HUES6 (cell line): ENCODE results near the gene PTPRM.
A peak's percentile ranks its signal among the peaks of the same experiment; 100 is the strongest.
"Not testable (repeated sequence)": the region's sequence is repeated elsewhere in the genome, so short reads cannot be mapped to it uniquely, and the experiment has no call there.

Experiments
- H3K27ac ChIP-seq: 2 replicates; pipeline ENCODE4 v1.7.0; 2013; ENCODE audit warnings: low read depth, mild to moderate bottlenecking, low read length, inconsistent platforms
- H3K27me3 ChIP-seq: 2 replicates; pipeline ENCODE4 v1.6.1; 2013; ENCODE audit warnings: low read length; ENCODE audit not compliant: control insufficient read depth, insufficient read depth
- H3K36me3 ChIP-seq: 2 replicates; pipeline ENCODE4 v1.6.1; 2013; ENCODE audit warnings: low read length; ENCODE audit not compliant: control insufficient read depth, insufficient read depth
- H3K4me1 ChIP-seq: 2 replicates; pipeline ENCODE4 v1.6.1; 2013; ENCODE audit warnings: low read length; ENCODE audit not compliant: control insufficient read depth, insufficient read depth
- H3K4me3 ChIP-seq: 2 replicates; pipeline ENCODE4 v1.5.1; 2013; ENCODE audit warnings: low read depth, low read length
- H3K9ac ChIP-seq: one replicate; pipeline ENCODE4 v1.6.1; 2013; ENCODE audit warnings: mild to moderate bottlenecking, low read length
- H3K9me3 ChIP-seq: 2 replicates; pipeline ENCODE4 v1.6.1; 2013; ENCODE audit warnings: low read depth, low read length; ENCODE audit not compliant: control insufficient read depth, insufficient read depth

PTPRM gene

GRCh38 chr18:7727361-7728076, 160.4 kb downstream of the PTPRM start:
- H3K4me3 ChIP-seq: no peak overlapping the region
- H3K4me1 ChIP-seq: peaks cover 23% of the 10 kb centered on the region
- H3K27ac ChIP-seq: no peak overlapping the region; the same call in 1 of the 2 replicates
- no peaks in the 10 kb centered on the region for H3K27me3 ChIP-seq
- H3K9ac ChIP-seq: no peak overlapping the region
- no peaks in the 10 kb centered on the region for H3K36me3 ChIP-seq
- H3K9me3 ChIP-seq: no peaks in the 10 kb centered on the region

DNA sequence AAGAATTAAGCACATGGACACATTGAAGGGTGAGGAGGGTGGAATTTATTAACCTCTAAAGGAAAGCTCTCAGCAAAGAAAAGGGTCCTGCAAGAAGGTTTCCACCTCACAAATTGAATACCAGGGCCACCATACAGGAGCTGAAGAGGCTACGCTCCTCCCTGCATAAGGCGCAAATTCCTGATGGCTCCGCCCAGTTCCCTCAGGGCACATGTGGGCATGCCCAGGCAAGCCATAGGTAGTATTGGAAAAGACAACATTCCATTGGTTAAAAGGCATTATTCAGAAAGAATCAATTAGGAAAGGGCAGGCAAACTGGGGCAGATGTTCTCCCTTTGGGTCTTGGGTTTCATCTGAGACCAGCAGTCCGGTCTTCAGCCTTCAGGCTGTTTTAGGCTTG, 161.2 kb downstream of the PTPRM start:
- peaks cover 8% of the 10 kb centered on the region; the same call in 1 of the 2 replicates for H3K9me3 ChIP-seq
- H3K27me3 ChIP-seq: no peaks in the 10 kb centered on the region
- no peaks in the 10 kb centered on the region for H3K36me3 ChIP-seq
- H3K4me3 ChIP-seq: no peak overlapping the region
- peak overlapping the region; percentile 77 for H3K27ac ChIP-seq
- no peak overlapping the region for H3K9ac ChIP-seq
- peaks cover 16% of the 10 kb centered on the region for H3K4me1 ChIP-seq

- H3K4me1 ChIP-seq: peaks cover 12% of the 10 kb centered on the region
- H3K4me3 ChIP-seq: no peak overlapping the region
- no peaks in the 10 kb centered on the region for H3K27me3 ChIP-seq
- no peaks in the 10 kb centered on the region for H3K36me3 ChIP-seq
- H3K9ac ChIP-seq: no peak overlapping the region
- H3K27ac ChIP-seq: no peak overlapping the region
- H3K9me3 ChIP-seq: peaks cover 12% of the 10 kb centered on the region; the same call in 1 of the 2 replicates
Measured at GRCh38 chr18:7729868-7730267, 162.8 kb downstream of the PTPRM start.

DNA sequence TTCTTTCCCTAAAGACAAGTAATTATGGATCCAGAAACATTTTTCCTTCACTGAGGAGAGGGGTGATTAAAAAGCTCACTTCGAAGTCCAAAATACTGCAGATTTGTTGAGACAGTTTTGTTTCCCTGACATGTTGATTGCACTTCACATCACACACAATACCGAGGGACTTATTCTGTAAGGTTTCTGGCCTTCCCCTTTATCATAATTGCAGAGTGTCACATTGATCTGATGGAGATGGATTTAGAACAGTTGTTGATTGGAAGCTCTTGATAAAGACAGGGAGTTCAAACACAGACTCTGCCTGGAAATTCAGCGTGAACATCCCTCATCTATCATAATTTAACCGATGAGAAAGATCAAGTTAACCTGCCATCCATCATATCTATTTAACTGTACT, 163.6 kb downstream of the PTPRM start:
- Histone ChIP-seq H3K36me3 (no peaks in the 10 kb centered on the region), H3K27me3 (no peaks in the 10 kb centered on the region), H3K9me3 (peaks cover 12% of the 10 kb centered on the region; the same call in 1 of the 2 replicates), H3K4me1 (peaks cover 16% of the 10 kb centered on the region), H3K27ac (no peak overlapping the region), H3K4me3 (no peak overlapping the region), H3K9ac (no peak overlapping the region)

DNA sequence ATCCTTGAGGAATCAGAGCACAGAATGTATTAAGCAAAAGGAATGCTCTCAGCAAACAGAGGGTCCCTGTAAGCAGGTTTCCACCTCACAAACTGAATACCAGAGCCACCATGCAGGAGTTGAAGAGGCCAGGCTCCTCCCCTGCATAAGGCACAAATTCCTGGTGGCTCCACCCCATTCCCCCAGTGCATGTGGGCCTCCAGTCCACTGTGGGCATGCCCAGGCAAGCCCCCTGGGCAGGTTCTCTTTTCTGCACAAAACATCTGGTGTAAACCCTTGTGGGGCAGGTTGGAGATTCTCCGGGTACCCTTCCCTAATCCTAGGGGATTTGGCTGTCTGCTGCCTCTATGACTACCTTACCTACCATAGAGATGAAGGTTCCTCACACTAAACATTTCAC, 166.5 kb downstream of the PTPRM start:
- no peak overlapping the region for H3K4me3 ChIP-seq
- peak overlapping the region; percentile 39; the same call in 1 of the 2 replicates for H3K27ac ChIP-seq
- H3K36me3 ChIP-seq: no peaks in the 10 kb centered on the region
- H3K9ac ChIP-seq: peak overlapping the region; percentile 37
- peaks cover 8% of the 10 kb centered on the region; the same call in 1 of the 2 replicates for H3K4me1 ChIP-seq
- H3K9me3 ChIP-seq: peaks cover 12% of the 10 kb centered on the region; the same call in 1 of the 2 replicates
- H3K27me3 ChIP-seq: no peaks in the 10 kb centered on the region

DNA sequence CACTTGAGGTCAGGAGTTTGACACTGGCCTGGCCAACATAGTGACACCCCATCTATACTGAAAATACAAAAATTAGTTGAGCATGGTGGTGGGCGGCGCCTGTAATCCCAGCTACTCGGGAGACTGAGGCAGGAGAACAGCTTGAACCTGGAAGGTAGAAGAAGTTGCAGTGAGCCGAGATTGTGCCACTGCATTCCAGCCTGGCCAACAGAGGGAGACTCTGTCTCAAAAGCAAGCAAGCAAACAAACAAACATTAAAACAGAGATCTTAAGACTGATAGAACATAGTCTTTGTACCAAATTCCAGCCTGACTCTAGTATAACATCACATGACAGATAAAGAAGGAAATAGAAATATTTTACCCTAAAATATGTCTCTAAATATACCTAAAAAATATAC, 168.1 kb downstream of the PTPRM start:
- Histone ChIP-seq H3K9me3 (peaks cover 12% of the 10 kb centered on the region; the same call in 1 of the 2 replicates), H3K4me3 (no peak overlapping the region), H3K27me3 (no peaks in the 10 kb centered on the region), H3K9ac (no peak overlapping the region), H3K4me1 (peaks cover 21% of the 10 kb centered on the region), H3K27ac (no peak overlapping the region), H3K36me3 (no peaks in the 10 kb centered on the region)

GRCh38 chr18:7735626-7736175, 168.6 kb downstream of the PTPRM start:
- H3K4me1 ChIP-seq: peaks cover 24% of the 10 kb centered on the region
- no peak overlapping the region for H3K4me3 ChIP-seq
- H3K9ac ChIP-seq: no peak overlapping the region
- H3K27ac ChIP-seq: no peak overlapping the region
- no peaks in the 10 kb centered on the region for H3K36me3 ChIP-seq
- H3K9me3 ChIP-seq: peaks cover 12% of the 10 kb centered on the region; the same call in 1 of the 2 replicates
- no peaks in the 10 kb centered on the region for H3K27me3 ChIP-seq

GRCh38 chr18:7736526-7736925, 169.4 kb downstream of the PTPRM start:
- H3K9ac ChIP-seq, H3K27ac ChIP-seq, H3K4me3 ChIP-seq, H3K27me3 ChIP-seq, H3K36me3 ChIP-seq: not testable (repeated sequence)
- Histone ChIP-seq H3K4me1 (peaks cover 32% of the 10 kb centered on the region), H3K9me3 (peaks cover 12% of the 10 kb centered on the region; the same call in 1 of the 2 replicates)

GRCh38 chr18:7737550-7737949, 170.4 kb downstream of the PTPRM start:
- no peak overlapping the region for H3K4me3 ChIP-seq
- no peak overlapping the region for H3K9ac ChIP-seq
- H3K9me3 ChIP-seq: peaks cover 12% of the 10 kb centered on the region; the same call in 1 of the 2 replicates
- H3K27ac ChIP-seq: no peak overlapping the region
- H3K27me3 ChIP-seq: no peaks in the 10 kb centered on the region
- peaks cover 36% of the 10 kb centered on the region for H3K4me1 ChIP-seq
- H3K36me3 ChIP-seq: no peaks in the 10 kb centered on the region

- Histone ChIP-seq H3K36me3 (no peaks in the 10 kb centered on the region), H3K4me3 (no peak overlapping the region), H3K9me3 (peaks cover 8% of the 10 kb centered on the region), H3K27ac (no peak overlapping the region), H3K9ac (no peak overlapping the region), H3K4me1 (peaks cover 28% of the 10 kb centered on the region), H3K27me3 (no peaks in the 10 kb centered on the region)
Measured at GRCh38 chr18:7740821-7741220, 173.7 kb downstream of the PTPRM start.

DNA sequence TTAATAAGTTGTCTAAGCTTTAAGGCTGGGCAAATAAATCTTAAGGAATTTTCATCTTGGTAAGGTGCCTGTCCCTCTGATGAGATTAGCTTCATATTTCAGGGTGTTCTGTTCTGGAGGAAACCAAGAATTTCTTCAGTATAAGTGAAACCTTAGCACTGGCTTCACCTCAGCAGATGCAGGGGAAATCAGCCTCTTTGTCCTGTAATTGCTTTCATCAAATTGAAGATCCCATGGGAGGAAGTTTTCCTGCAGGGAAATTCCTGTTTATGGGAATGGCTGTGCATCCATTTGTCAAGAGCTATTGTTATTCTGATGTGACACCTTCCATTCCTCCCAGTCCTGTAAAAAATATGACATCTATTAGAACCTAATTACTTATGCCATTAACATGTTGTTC, 174.5 kb downstream of the PTPRM start:
- Histone ChIP-seq H3K36me3 (no peaks in the 10 kb centered on the region), H3K27me3 (no peaks in the 10 kb centered on the region), H3K4me3 (no peak overlapping the region), H3K4me1 (peaks cover 28% of the 10 kb centered on the region), H3K9me3 (peaks cover 14% of the 10 kb centered on the region), H3K27ac (no peak overlapping the region), H3K9ac (no peak overlapping the region)
